PFSK-1 (cell line): ENCODE data around the gene SLC25A18.

Source experiments
- FOXP2 ChIP-seq: optimal IDR thresholded peaks from 2 replicates; pipeline ENCODE3; 2011; ENCODE audit warnings: borderline replicate concordance, control low read depth, inconsistent platforms; ENCODE audit not compliant: insufficient read depth; ENCODE audit errors: extremely low read length, extremely low read depth
- POLR2AphosphoS5 ChIP-seq: IDR thresholded peaks from 2 replicates; pipeline ENCODE4 v1.6.1; 2012; ENCODE audit warnings: low read depth, mild to moderate bottlenecking, control low read depth, low read length, moderate library complexity
- SIN3A ChIP-seq: IDR thresholded peaks from 2 replicates; pipeline ENCODE4 v1.6.1; 2012; ENCODE audit warnings: mild to moderate bottlenecking, low read length, moderate library complexity, borderline replicate concordance; ENCODE audit not compliant: insufficient read depth
- TAF1 ChIP-seq: IDR thresholded peaks from 2 replicates; pipeline ENCODE4 v1.6.1; 2012; ENCODE audit warnings: low read length, control low read depth, borderline replicate concordance; ENCODE audit not compliant: insufficient read depth
- TF ChIP-seq, protein P1 (sequence below), 2 experiments: IDR thresholded peaks; 2 replicates each; pipeline versions ENCODE4 v1.6.1 to v1.8.0; 2011 to 2012; ENCODE audit warnings: low read depth in 2 of 2, low read length in 2 of 2, control low read depth in 1 of 2, inconsistent platforms in 1 of 2, mild to moderate bottlenecking in 1 of 2, moderate library complexity in 1 of 2; ENCODE audit not compliant: insufficient read depth in 1 of 2

DNA sequence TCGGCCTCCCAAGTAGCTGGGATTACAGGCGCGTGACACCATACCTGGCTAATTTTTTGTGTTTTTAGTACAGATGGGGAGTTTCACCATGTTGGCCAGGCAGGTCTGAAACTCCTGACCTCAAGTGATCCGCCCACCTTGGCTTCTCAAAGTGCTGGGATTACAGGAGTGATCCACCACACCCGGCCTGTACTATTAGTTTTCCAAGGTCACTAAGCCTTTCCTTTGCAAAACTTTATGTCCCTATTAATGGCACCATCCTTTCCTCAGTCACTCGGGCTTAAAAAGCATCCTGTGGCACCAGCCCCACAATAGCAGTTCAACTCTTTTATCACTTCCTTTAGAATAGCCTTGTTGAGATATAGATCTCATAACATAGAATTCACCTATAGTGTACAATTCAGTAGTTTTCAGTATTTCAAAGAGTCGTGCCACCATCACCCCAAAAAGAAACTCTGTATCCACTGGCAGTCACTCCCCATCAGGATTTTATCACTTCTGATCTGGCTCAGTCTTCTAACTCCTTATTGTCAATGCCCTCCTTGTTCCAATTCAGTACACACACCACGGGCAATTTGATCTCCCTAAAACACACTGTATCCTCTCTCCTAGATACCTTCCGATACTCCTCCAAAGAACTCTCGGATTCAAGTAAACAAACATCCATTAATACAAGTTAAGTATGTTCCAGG, 74.3 kb downstream of the SLC25A18 start:
- no peak for TF ChIP-seq SIN3A
- TF ChIP-seq TAF1, result no peak
- TF ChIP-seq, protein P1, sequence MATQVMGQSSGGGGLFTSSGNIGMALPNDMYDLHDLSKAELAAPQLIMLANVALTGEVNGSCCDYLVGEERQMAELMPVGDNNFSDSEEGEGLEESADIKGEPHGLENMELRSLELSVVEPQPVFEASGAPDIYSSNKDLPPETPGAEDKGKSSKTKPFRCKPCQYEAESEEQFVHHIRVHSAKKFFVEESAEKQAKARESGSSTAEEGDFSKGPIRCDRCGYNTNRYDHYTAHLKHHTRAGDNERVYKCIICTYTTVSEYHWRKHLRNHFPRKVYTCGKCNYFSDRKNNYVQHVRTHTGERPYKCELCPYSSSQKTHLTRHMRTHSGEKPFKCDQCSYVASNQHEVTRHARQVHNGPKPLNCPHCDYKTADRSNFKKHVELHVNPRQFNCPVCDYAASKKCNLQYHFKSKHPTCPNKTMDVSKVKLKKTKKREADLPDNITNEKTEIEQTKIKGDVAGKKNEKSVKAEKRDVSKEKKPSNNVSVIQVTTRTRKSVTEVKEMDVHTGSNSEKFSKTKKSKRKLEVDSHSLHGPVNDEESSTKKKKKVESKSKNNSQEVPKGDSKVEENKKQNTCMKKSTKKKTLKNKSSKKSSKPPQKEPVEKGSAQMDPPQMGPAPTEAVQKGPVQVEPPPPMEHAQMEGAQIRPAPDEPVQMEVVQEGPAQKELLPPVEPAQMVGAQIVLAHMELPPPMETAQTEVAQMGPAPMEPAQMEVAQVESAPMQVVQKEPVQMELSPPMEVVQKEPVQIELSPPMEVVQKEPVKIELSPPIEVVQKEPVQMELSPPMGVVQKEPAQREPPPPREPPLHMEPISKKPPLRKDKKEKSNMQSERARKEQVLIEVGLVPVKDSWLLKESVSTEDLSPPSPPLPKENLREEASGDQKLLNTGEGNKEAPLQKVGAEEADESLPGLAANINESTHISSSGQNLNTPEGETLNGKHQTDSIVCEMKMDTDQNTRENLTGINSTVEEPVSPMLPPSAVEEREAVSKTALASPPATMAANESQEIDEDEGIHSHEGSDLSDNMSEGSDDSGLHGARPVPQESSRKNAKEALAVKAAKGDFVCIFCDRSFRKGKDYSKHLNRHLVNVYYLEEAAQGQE (IDR thresholded peaks at IDR 0.05; ENCODE audit: insufficient read depth in 1 of 2, low read depth in 2 of 2, low read length in 2 of 2), result no peak
- TF ChIP-seq POLR2AphosphoS5, result no peak
- no peak for TF ChIP-seq FOXP2
